HCT116 (cell line): ENCODE results near the gene WDR26. TPM values are rescaled to one million over a fixed set of nuclear protein-coding genes. Genes with fewer than 3 reads are reported as not detected.

Experiments
- ATAC-seq: fragments of 200-7000 bp; cut with Tn5 transposase; 2 replicates; pipeline ENCODE4 v1.9.1; 2020; ENCODE audit warnings: mild to moderate bottlenecking, moderate library complexity
- BruUV-seq: library from RNA; stranded (reverse); fragments of 400-500 nt; replicated peaks from 2 replicates; lab custom pipeline; 2021; lab: Mats Ljungman, UMichigan
- CTCF ChIA-PET: fragments of 300-600 bp; sonication (Branson Sonifier 250); formaldehyde crosslinking; loops from one replicate; lab custom pipeline; 2021; ENCODE audit warnings: antibody characterized with exemption; lab: Charles Lee
- POLR2A ChIA-PET: fragments of 300-600, 350-600 bp; sonication (Branson Sonifier 250); formaldehyde crosslinking; loops from one replicate; lab custom pipeline; 2021; ENCODE audit warnings: antibody characterized with exemption; lab: Charles Lee
- RAD21 ChIA-PET, 2 experiments: fragments of 300-600 bp; sonication (Branson Sonifier 250); formaldehyde crosslinking; loops; one replicate each; lab custom pipeline; 2023; ENCODE audit warnings: low total read pairs in 2 of 2; ENCODE audit not compliant: uncharacterized antibody in 2 of 2, unreplicated experiment in 2 of 2, low non-redundant PET in 1 of 2; lab: Charles Lee
- DNase-seq: peaks from one replicate; pipeline ENCODE4 v3.0.0-alpha.2; 2010; ENCODE audit warnings: low read depth, low spot score
- H2AFZ ChIP-seq: fragments of 200-600 bp; shearing (Covaris generic), sonication (generic); 2 replicates; pipeline ENCODE4 v1.6.1; 2017; ENCODE audit warnings: low read depth, mixed run types, mixed read lengths, antibody characterized with exemption, low read length; ENCODE audit not compliant: poor library complexity, severe bottlenecking
- H3K27ac ChIP-seq: 2 replicates; pipeline ENCODE4 v1.5.1; 2012; ENCODE audit warnings: low read depth, low read length
- H3K27me3 ChIP-seq: fragments of 200-600 bp; sonication (generic); 2 replicates; pipeline ENCODE4 v1.6.1; 2016; ENCODE audit warnings: mixed run types, low read length, mixed read lengths; ENCODE audit not compliant: insufficient read depth
- H3K36me3 ChIP-seq, 2 experiments: fragments of 200-500 bp in 1 of 2; fragments of 200-600 bp in 1 of 2; sonication (Bioruptor generic) in 1 of 2; sonication (generic) in 1 of 2; 2 replicates each; pipeline versions ENCODE4 v1.5.1 to v1.6.1; 2014 to 2016; ENCODE audit warnings: low read length in 2 of 2, inconsistent platforms in 1 of 2, mixed read lengths in 1 of 2, mixed run types in 1 of 2; ENCODE audit not compliant: insufficient read depth in 2 of 2, control insufficient read depth in 1 of 2
- H3K4me1 ChIP-seq, 2 experiments: fragments of 200-600 bp in 1 of 2; sonication (generic) in 1 of 2; 2 replicates each; pipeline versions ENCODE4 v1.5.1 to v1.6.1; 2012 to 2017; ENCODE audit warnings: low read length in 2 of 2, inconsistent platforms in 1 of 2, mild to moderate bottlenecking in 1 of 2, mixed read lengths in 1 of 2, mixed run types in 1 of 2, moderate library complexity in 1 of 2; ENCODE audit not compliant: insufficient read depth in 2 of 2, control insufficient read depth in 1 of 2
- H3K4me2 ChIP-seq: fragments of 200-600 bp; sonication (generic); 2 replicates; pipeline ENCODE4 v1.6.1; 2017; ENCODE audit warnings: mixed run types, low read length, mixed read lengths
- H3K4me3 ChIP-seq, 2 experiments: fragments of 200-600 bp in 1 of 2; sonication (generic) in 1 of 2; replicated peaks in 1 of 2; 2 replicates each; pipeline ENCODE4 v1.5.1; 2011 to 2016; ENCODE audit warnings: low read length in 2 of 2, control low read depth in 1 of 2, low read depth in 1 of 2, mild to moderate bottlenecking in 1 of 2, mixed read lengths in 1 of 2, mixed run types in 1 of 2
- H3K79me2 ChIP-seq: fragments of 200-600 bp; sonication (generic); 2 replicates; pipeline ENCODE4 v1.6.1; 2017; ENCODE audit warnings: mild to moderate bottlenecking, mixed run types, low read length, moderate library complexity, mixed read lengths; ENCODE audit not compliant: insufficient read depth
- H3K9ac ChIP-seq: fragments of 200-600 bp; sonication (generic); 2 replicates; pipeline ENCODE4 v1.6.1; 2016; ENCODE audit warnings: low read length, mixed read lengths
- H3K9me2 ChIP-seq: fragments of 200-600 bp; sonication (generic), shearing (Covaris generic); 2 replicates; pipeline ENCODE4 v1.6.1; 2017; ENCODE audit warnings: mixed run types, mild to moderate bottlenecking, moderate library complexity; ENCODE audit not compliant: insufficient read depth
- H3K9me3 ChIP-seq, 2 experiments: fragments of 200-500 bp in 1 of 2; fragments of 200-600 bp in 1 of 2; sonication (Bioruptor generic) in 1 of 2; sonication (generic) in 1 of 2; 2 replicates each; pipeline ENCODE4 v1.6.1; 2014 to 2017; ENCODE audit warnings: low read length in 2 of 2, mixed read lengths in 2 of 2, inconsistent platforms in 1 of 2, low read depth in 1 of 2, mild to moderate bottlenecking in 1 of 2, mixed run types in 1 of 2, moderate library complexity in 1 of 2; ENCODE audit not compliant: control insufficient read depth in 1 of 2, insufficient read depth in 1 of 2
- H4K20me1 ChIP-seq: fragments of 200-600 bp; sonication (generic), shearing (Covaris generic); 2 replicates; pipeline ENCODE4 v1.6.1; 2017; ENCODE audit warnings: mixed run types, mild to moderate bottlenecking, moderate library complexity; ENCODE audit not compliant: insufficient read depth
- CEBPB ChIP-seq: IDR thresholded peaks from 2 replicates; pipeline ENCODE4 v1.6.1; 2012; ENCODE audit warnings: low read depth
- EGR1 ChIP-seq: IDR thresholded peaks from 2 replicates; pipeline ENCODE4 v1.6.1; 2012; ENCODE audit warnings: low read depth
- ELF1 ChIP-seq: IDR thresholded peaks from 2 replicates; pipeline ENCODE4 v1.6.1; 2012; ENCODE audit warnings: low read depth, borderline replicate concordance
- EZH2 ChIP-seq: fragments of 200-600 bp; sonication (generic); IDR thresholded peaks from 2 replicates; pipeline ENCODE4 v1.6.1; 2017; ENCODE audit warnings: antibody characterized with exemption, mixed run types
- RAD21 ChIP-seq: IDR thresholded peaks from 2 replicates; pipeline ENCODE4 v1.6.1; 2012; ENCODE audit warnings: low read depth, mild to moderate bottlenecking
- SIN3A ChIP-seq: IDR thresholded peaks from 2 replicates; pipeline ENCODE4 v1.6.1; 2012; ENCODE audit warnings: low read depth
- SP1 ChIP-seq: IDR thresholded peaks from 2 replicates; pipeline ENCODE4 v1.6.1; 2012; ENCODE audit warnings: low read depth
- ZFX ChIP-seq: fragments of 450-650 bp; IDR thresholded peaks from 2 replicates; pipeline ENCODE4 v1.6.1; 2017
- intact Hi-C: fragments of 100-400 bp; cut with micrococcal nuclease; formaldehyde crosslinking; loops from 2 replicates; pipeline ENCODE4 v1.10.0; 2022
- total RNA-seq: library from RNA; stranded (reverse); gene quantifications from one replicate; pipeline ENCODE4 v1.2.1, GENCODE V29; 2021; ENCODE audit not compliant: unreplicated experiment
- TF ChIP-seq, protein P1 (sequence below): IDR thresholded peaks from 2 replicates; pipeline ENCODE4 v1.6.1; 2012; ENCODE audit warnings: low read depth
- TF ChIP-seq, protein P2 (sequence below): IDR thresholded peaks from 2 replicates; pipeline ENCODE4 v1.6.1; 2012

The WDR26 gene
- total RNA-seq, 1 experiment from 2014 or later: 57.2 TPM

DNA sequence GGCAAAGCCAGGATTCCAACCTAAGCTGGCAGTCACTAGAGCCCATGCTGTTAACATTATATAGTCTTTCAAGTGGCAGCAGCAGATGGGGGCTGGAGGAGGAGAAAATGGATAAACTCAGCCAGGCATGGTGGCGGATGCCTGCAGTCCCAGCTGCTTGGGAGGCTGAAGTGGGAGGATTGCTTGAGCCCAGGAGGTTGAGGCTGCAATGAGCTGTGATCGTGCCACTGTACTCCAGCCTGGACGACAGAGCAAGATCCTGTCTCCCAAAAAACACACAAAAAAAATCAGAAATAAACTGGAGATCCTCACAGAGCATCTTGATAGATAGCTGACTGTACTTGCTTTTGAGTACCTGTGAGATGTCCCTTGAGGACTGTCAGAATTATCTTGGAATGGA, 13.4 kb upstream of the WDR26 start:
- DNase-seq (no peak), ATAC-seq (no peak)
- intact Hi-C loops: no loop called here
- Histone ChIP-seq H3K9me3 (no peaks in the 10 kb centered on the region), H3K4me1 (peaks cover 6 to 13% of the 10 kb centered on the region in 2 experiments; a peak in 2 of 4 replicates), H3K4me2 (no peak overlapping the region), H4K20me1 (no peaks in the 10 kb centered on the region), H3K27me3 (no peaks in the 10 kb centered on the region), H2AFZ (no peak overlapping the region), H3K4me3 (no peak overlapping the region), H3K9me2 (no peaks in the 10 kb centered on the region), H3K79me2 (no peaks in the 10 kb centered on the region), H3K9ac (no peak overlapping the region), H3K36me3 (no peaks in the 10 kb centered on the region), H3K27ac (no peak overlapping the region)
- ChIA-PET RAD21 (no interaction called here), POLR2A (no interaction called here), CTCF (interaction anchor here (1.8 kb wide), 1 partner anchor 10 kb away, joined by 3 read pairs; no protein-coding TSS in a partner anchor)
- TF ChIP-seq ZFX (no peak), RAD21 (no peak), EZH2 (no peak), CEBPB (no peak), ELF1 (no peak), SP1 (no peak), EGR1 (no peak), SIN3A (no peak)
- TF ChIP-seq, protein P1, sequence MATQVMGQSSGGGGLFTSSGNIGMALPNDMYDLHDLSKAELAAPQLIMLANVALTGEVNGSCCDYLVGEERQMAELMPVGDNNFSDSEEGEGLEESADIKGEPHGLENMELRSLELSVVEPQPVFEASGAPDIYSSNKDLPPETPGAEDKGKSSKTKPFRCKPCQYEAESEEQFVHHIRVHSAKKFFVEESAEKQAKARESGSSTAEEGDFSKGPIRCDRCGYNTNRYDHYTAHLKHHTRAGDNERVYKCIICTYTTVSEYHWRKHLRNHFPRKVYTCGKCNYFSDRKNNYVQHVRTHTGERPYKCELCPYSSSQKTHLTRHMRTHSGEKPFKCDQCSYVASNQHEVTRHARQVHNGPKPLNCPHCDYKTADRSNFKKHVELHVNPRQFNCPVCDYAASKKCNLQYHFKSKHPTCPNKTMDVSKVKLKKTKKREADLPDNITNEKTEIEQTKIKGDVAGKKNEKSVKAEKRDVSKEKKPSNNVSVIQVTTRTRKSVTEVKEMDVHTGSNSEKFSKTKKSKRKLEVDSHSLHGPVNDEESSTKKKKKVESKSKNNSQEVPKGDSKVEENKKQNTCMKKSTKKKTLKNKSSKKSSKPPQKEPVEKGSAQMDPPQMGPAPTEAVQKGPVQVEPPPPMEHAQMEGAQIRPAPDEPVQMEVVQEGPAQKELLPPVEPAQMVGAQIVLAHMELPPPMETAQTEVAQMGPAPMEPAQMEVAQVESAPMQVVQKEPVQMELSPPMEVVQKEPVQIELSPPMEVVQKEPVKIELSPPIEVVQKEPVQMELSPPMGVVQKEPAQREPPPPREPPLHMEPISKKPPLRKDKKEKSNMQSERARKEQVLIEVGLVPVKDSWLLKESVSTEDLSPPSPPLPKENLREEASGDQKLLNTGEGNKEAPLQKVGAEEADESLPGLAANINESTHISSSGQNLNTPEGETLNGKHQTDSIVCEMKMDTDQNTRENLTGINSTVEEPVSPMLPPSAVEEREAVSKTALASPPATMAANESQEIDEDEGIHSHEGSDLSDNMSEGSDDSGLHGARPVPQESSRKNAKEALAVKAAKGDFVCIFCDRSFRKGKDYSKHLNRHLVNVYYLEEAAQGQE: no peak
- TF ChIP-seq, protein P2, sequence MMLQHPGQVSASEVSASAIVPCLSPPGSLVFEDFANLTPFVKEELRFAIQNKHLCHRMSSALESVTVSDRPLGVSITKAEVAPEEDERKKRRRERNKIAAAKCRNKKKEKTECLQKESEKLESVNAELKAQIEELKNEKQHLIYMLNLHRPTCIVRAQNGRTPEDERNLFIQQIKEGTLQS: no peak
- no TSS peak for BruUV-seq
